Measurements from ENCODE around the gene KIAA1328. TPM values are rescaled to one million over a fixed set of nuclear protein-coding genes. Genes with fewer than 3 reads are reported as not detected.

Gene KIAA1328
- total RNA-seq (2022) (3.9 and 4.9 TPM in 2 replicates), Bru-seq, nascent RNA (percentile 46 among the genes with signal in this experiment), BruChase-seq, experiment 1, labeled RNA remaining after a 2-hour chase (percentile 48 among the genes with signal in this experiment), BruChase-seq, experiment 2, labeled RNA remaining after a 6-hour chase (percentile 43 among the genes with signal in this experiment)
- long read RNA-seq, partial matches to known transcripts = 2 of 7 reads
- long read RNA-seq, other reads (novel, unspliced or antisense) = 1 of 7 reads

DNA sequence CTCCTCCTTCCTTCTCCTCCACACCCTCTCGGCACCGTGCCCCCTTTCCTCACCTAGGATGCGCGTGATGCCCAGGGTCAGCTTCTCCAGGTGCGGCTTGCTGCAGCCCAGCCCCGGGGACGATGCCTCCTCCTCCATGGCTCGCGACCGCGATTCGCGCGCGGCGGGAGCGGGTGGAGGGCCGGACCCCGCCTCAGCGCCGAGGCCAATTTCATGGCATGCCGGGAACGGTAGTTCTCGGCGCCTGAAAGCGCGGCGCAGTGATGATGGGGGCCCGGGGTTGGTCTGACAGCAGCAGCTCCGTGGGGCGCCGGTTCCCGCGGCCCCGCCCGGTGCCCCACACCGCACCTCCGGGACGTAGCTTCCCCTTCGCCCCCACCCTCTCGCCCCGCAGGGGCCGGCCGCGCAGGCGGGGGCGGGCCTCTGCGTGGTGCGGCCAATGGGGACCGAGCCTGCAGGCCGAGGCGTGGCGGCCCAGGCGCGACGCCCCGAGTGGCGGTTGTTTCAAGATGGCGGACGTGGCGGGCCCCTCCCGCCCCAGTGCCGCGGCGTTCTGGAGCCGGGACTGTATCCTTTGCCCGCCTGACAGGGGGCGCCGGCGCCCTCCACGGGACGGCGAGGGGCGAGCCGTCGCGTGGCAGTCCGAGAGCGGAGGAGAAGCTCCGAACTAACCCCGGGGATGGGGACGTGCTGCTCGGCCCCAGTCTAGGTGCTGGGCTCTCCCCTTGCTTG, at the start of gene KIAA1328, which contains the start of gene TPGS2:
Gene KIAA1328 (plus strand): TSS at position 498 of the 732 bp plus-strand sequence. CDS start 12 bp downstream, at position 510.
Gene TPGS2 (minus strand): TSS at position 373 of the 732 bp plus-strand sequence. CDS start 235 bp downstream, at position 138.
- Histone ChIP-seq H3K4me3 (ENCODE audit: low read depth, low read length) (peak within 1 kb of the TSS; percentile 84), H3K36me3 (ENCODE audit: control insufficient read depth, insufficient read depth, low read length) (no peaks in the 10 kb centered on the region), H3K9me3 (no peaks in the 10 kb centered on the region), H3K4me1 (no peaks in the 10 kb centered on the region), H3K27me3 (replicated peaks; ENCODE audit: control insufficient read depth, insufficient read depth, low read length) (no peaks in the 10 kb centered on the region)
- Mint-ChIP-seq H3K27me3 (ENCODE audit: insufficient read depth, unreplicated experiment) (no peaks in the 10 kb centered on the region), H3K36me3 (ENCODE audit: insufficient read depth, unreplicated experiment) (no peaks in the 10 kb centered on the region), H3K4me3 (ENCODE audit: unreplicated experiment) (peak within 1 kb of the TSS; percentile 94), H3K27ac (ENCODE audit: unreplicated experiment) (peak within 1 kb of the TSS; percentile 90), H3K9me3 (ENCODE audit: unreplicated experiment) (no peaks in the 10 kb centered on the region), H3K4me1 (ENCODE audit: low read depth, unreplicated experiment) (peaks cover 8% of the 10 kb centered on the region)
- peak; percentile 72 to 83 for DNase-seq
- BruUV-seq (replicated peaks) = no TSS peak
- intact Hi-C loops (cut with micrococcal nuclease; ENCODE audit: unreplicated experiment) = no loop called here
- CTCF ChIA-PET = interaction anchor here (0.6 to 1.4 kb wide), 2 partner anchors 23 to 71 kb away, joined by 3 read pairs; no protein-coding TSS in a partner anchor
- TF ChIP-seq CTCF (IDR thresholded peaks at IDR 0.05; ENCODE audit: insufficient read depth in 1 of 2, low read depth in 1 of 2, low read length in 1 of 2, severe bottlenecking in 1 of 2, unreplicated experiment in 1 of 2) = peak in 1 of 2 experiments; percentile 41
- POLR2A ChIA-PET = interaction anchor here (0.7 kb wide), 1 partner anchor 119 kb away, joined by 3 read pairs; no protein-coding TSS in a partner anchor

- ChIA-PET POLR2A (no interaction called here), CTCF (no interaction called here)
- Histone ChIP-seq H3K36me3 (ENCODE audit: control insufficient read depth, insufficient read depth, low read length) (no peaks in the 10 kb centered on the region), H3K27me3 (replicated peaks; ENCODE audit: control insufficient read depth, insufficient read depth, low read length) (no peaks in the 10 kb centered on the region), H3K9me3 (no peaks in the 10 kb centered on the region), H3K4me3 (ENCODE audit: low read depth, low read length) (no peak overlapping the region), H3K4me1 (no peaks in the 10 kb centered on the region)
- Mint-ChIP-seq H3K4me3 (ENCODE audit: unreplicated experiment) (no peak overlapping the region), H3K27me3 (ENCODE audit: insufficient read depth, unreplicated experiment) (no peaks in the 10 kb centered on the region), H3K9me3 (ENCODE audit: unreplicated experiment) (no peaks in the 10 kb centered on the region), H3K36me3 (ENCODE audit: insufficient read depth, unreplicated experiment) (no peaks in the 10 kb centered on the region), H3K4me1 (ENCODE audit: low read depth, unreplicated experiment) (no peaks in the 10 kb centered on the region), H3K27ac (ENCODE audit: unreplicated experiment) (no peak overlapping the region)
- no peak for TF ChIP-seq CTCF (IDR thresholded peaks at IDR 0.05; ENCODE audit: insufficient read depth in 1 of 2, low read depth in 1 of 2, low read length in 1 of 2, severe bottlenecking in 1 of 2, unreplicated experiment in 1 of 2)
- DNase-seq = no peak
- BruUV-seq (replicated peaks) = no TSS peak
- intact Hi-C loops (cut with micrococcal nuclease; ENCODE audit: unreplicated experiment) = no loop called here
Observed at GRCh38 chr18:36780748-36781147, 48.2 kb upstream of the KIAA1328 start.

GRCh38 chr18:36782710-36783109, 46.2 kb upstream of the KIAA1328 start:
- BruUV-seq (replicated peaks) = no TSS peak
- DNase-seq = no peak
- Mint-ChIP-seq H3K4me3 (ENCODE audit: unreplicated experiment) (no peak overlapping the region), H3K9me3 (ENCODE audit: unreplicated experiment) (no peaks in the 10 kb centered on the region), H3K27ac (ENCODE audit: unreplicated experiment) (no peak overlapping the region), H3K36me3 (ENCODE audit: insufficient read depth, unreplicated experiment) (no peaks in the 10 kb centered on the region), H3K4me1 (ENCODE audit: low read depth, unreplicated experiment) (no peaks in the 10 kb centered on the region), H3K27me3 (ENCODE audit: insufficient read depth, unreplicated experiment) (no peaks in the 10 kb centered on the region)
- no peak for TF ChIP-seq CTCF (IDR thresholded peaks at IDR 0.05; ENCODE audit: insufficient read depth in 1 of 2, low read depth in 1 of 2, low read length in 1 of 2, severe bottlenecking in 1 of 2, unreplicated experiment in 1 of 2)
- Histone ChIP-seq H3K9me3 (no peaks in the 10 kb centered on the region), H3K27me3 (replicated peaks; ENCODE audit: control insufficient read depth, insufficient read depth, low read length) (no peaks in the 10 kb centered on the region), H3K4me1 (no peaks in the 10 kb centered on the region), H3K36me3 (ENCODE audit: control insufficient read depth, insufficient read depth, low read length) (no peaks in the 10 kb centered on the region), H3K4me3 (ENCODE audit: low read depth, low read length) (no peak overlapping the region)
- CTCF ChIA-PET = no interaction called here
- intact Hi-C loops (cut with micrococcal nuclease; ENCODE audit: unreplicated experiment) = no loop called here
- POLR2A ChIA-PET = no interaction called here

All from Caco-2 (cell line).